ENCODE measurements around the gene CSNK1D.
A peak's percentile ranks its signal among the peaks of the same experiment; 100 is the strongest.
"Not testable (repeated sequence)": the region's sequence is repeated elsewhere in the genome, so short reads cannot be mapped to it uniquely, and the experiment has no call there.

Gene CSNK1D

GRCh38 chr17:82272495-82273326 lies 789 bp downstream of the CSNK1D start:
- DNase-seq: peak; percentile 62

- no peak for DNase-seq
Measured at GRCh38 chr17:82271401-82271800, 2.1 kb downstream of the CSNK1D start.

GRCh38 chr17:82270651-82271050 lies 2.8 kb downstream of the CSNK1D start:
- no peak for DNase-seq

- DNase-seq: no peak
Measured at GRCh38 chr17:82269882-82270500, 3.5 kb downstream of the CSNK1D start.

GRCh38 chr17:82269138-82269881 lies 4.2 kb downstream of the CSNK1D start:
- no peak for DNase-seq

- peak; percentile 70 for DNase-seq
Measured at GRCh38 chr17:82267575-82268379, 5.7 kb downstream of the CSNK1D start.

GRCh38 chr17:82266142-82266541 lies 7.4 kb downstream of the CSNK1D start:
- no peak for DNase-seq

GRCh38 chr17:82263641-82264040 lies 9.9 kb downstream of the CSNK1D start:
- no peak for DNase-seq

GRCh38 chr17:82262344-82262743 lies 11.2 kb downstream of the CSNK1D start:
- no peak for DNase-seq

GRCh38 chr17:82259972-82260961 lies 13.2 kb downstream of the CSNK1D start:
- DNase-seq: not testable (repeated sequence)

- DNase-seq: no peak
Measured at GRCh38 chr17:82258555-82258954, 14.9 kb downstream of the CSNK1D start.

- no peak for DNase-seq
Measured at GRCh38 chr17:82257473-82257872, 16.0 kb downstream of the CSNK1D start.

GRCh38 chr17:82256242-82256885 lies 17.1 kb downstream of the CSNK1D start:
- DNase-seq: no peak

- DNase-seq: no peak
Measured at GRCh38 chr17:82255402-82255972, 18.0 kb downstream of the CSNK1D start.

GRCh38 chr17:82254746-82255145 lies 18.8 kb downstream of the CSNK1D start:
- DNase-seq: not testable (repeated sequence)

- DNase-seq: not testable (repeated sequence)
Measured at GRCh38 chr17:82254096-82254495, 19.4 kb downstream of the CSNK1D start.

- no peak for DNase-seq
Measured at GRCh38 chr17:82253179-82253544, 20.3 kb downstream of the CSNK1D start.

GRCh38 chr17:82252511-82253178 lies 20.9 kb downstream of the CSNK1D start:
- DNase-seq: no peak

GRCh38 chr17:82250868-82251500 lies 22.5 kb downstream of the CSNK1D start:
- no peak for DNase-seq

All from hematopoietic multipotent progenitor cell treated with erythropoietin and hydrocortisone succinate and interleukin-3 and kit ligand, for 6 days (in vitro differentiated cells).